ENCODE data around the gene HHLA2. TPM values are rescaled to one million over a fixed set of nuclear protein-coding genes. Genes with fewer than 3 reads are reported as not detected.

Gene HHLA2
- total RNA-seq, 1 experiment from 2014 or later, result 0.07 TPM

- peaks cover 9% of the 10 kb centered on the region for H3K4me1 Mint-ChIP-seq
- no peak for DNase-seq (ENCODE audit: low spot score)
- TF ChIP-seq CREB1 (CRISPR knock-in tag; IDR thresholded peaks at IDR 0.05) (no peak), STAT6 (CRISPR knock-in tag; conservative IDR thresholded peaks at IDR 0.05; ENCODE audit: low read depth) (no peak), ESRRA (CRISPR knock-in tag; IDR thresholded peaks at IDR 0.05; ENCODE audit: borderline replicate concordance) (no peak), HMGXB4 (CRISPR knock-in tag; IDR thresholded peaks at IDR 0.05) (no peak), FOXJ3 (CRISPR knock-in tag; IDR thresholded peaks at IDR 0.05; ENCODE audit: borderline replicate concordance) (no peak)
- H3K27me3 Mint-ChIP-seq (ENCODE audit: low read depth), result no peaks in the 10 kb centered on the region
- H3K36me3 Mint-ChIP-seq, result no peaks in the 10 kb centered on the region
- peaks cover 8% of the 10 kb centered on the region for H3K9me3 Mint-ChIP-seq
- no peak overlapping the region for H3K27ac Mint-ChIP-seq
- ChIA-PET CTCF (no interaction called here), POLR2A (no interaction called here)
- no peak for ATAC-seq
- H3K4me3 Mint-ChIP-seq, result no peak overlapping the region
Measured at GRCh38 chr3:108396336-108396735, 100.0 kb downstream of the HHLA2 start.

GRCh38 chr3:108398510-108398909 is 102.2 kb downstream of the HHLA2 start:
- Mint-ChIP-seq H3K27ac (no peak overlapping the region), H3K27me3 (ENCODE audit: low read depth) (no peaks in the 10 kb centered on the region), H3K4me3 (no peak overlapping the region), H3K9me3 (peaks cover 8% of the 10 kb centered on the region), H3K36me3 (no peaks in the 10 kb centered on the region), H3K4me1 (peaks cover 5% of the 10 kb centered on the region)
- TF ChIP-seq E2F1 (CRISPR knock-in tag; IDR thresholded peaks at IDR 0.05) (no peak), NR1H2 (CRISPR knock-in tag; IDR thresholded peaks at IDR 0.05) (no peak), SP1 (CRISPR knock-in tag; conservative IDR thresholded peaks at IDR 0.05) (no peak), RELA (CRISPR knock-in tag; IDR thresholded peaks at IDR 0.05; ENCODE audit: borderline replicate concordance) (no peak), TCF7 (CRISPR knock-in tag; IDR thresholded peaks at IDR 0.05; ENCODE audit: low read depth) (no peak), ZBTB21 (CRISPR knock-in tag; IDR thresholded peaks at IDR 0.05; ENCODE audit: borderline replicate concordance) (no peak), ATF1 (CRISPR knock-in tag; IDR thresholded peaks at IDR 0.05) (no peak), JAZF1 (CRISPR knock-in tag; IDR thresholded peaks at IDR 0.05) (no peak), ATF6 (CRISPR knock-in tag; IDR thresholded peaks at IDR 0.05) (no peak), ZBTB43 (CRISPR knock-in tag; IDR thresholded peaks at IDR 0.05) (no peak), TEAD4 (CRISPR knock-in tag; IDR thresholded peaks at IDR 0.05) (no peak), FOXK1 (CRISPR knock-in tag; IDR thresholded peaks at IDR 0.05) (no peak), ZNF219 (CRISPR knock-in tag; IDR thresholded peaks at IDR 0.05; ENCODE audit: borderline replicate concordance) (no peak), EMX1 (CRISPR knock-in tag; IDR thresholded peaks at IDR 0.05) (no peak)
- DNase-seq (ENCODE audit: low spot score) (no peak), ATAC-seq (no peak)
- ChIA-PET CTCF (no interaction called here), POLR2A (no interaction called here)

Measured in WTC11 (cell line).